ENCODE results near the gene SPARCL1.
"Not testable (repeated sequence)": the region's sequence is repeated elsewhere in the genome, so short reads cannot be mapped to it uniquely, and the experiment has no call there.

SPARCL1 gene

DNA sequence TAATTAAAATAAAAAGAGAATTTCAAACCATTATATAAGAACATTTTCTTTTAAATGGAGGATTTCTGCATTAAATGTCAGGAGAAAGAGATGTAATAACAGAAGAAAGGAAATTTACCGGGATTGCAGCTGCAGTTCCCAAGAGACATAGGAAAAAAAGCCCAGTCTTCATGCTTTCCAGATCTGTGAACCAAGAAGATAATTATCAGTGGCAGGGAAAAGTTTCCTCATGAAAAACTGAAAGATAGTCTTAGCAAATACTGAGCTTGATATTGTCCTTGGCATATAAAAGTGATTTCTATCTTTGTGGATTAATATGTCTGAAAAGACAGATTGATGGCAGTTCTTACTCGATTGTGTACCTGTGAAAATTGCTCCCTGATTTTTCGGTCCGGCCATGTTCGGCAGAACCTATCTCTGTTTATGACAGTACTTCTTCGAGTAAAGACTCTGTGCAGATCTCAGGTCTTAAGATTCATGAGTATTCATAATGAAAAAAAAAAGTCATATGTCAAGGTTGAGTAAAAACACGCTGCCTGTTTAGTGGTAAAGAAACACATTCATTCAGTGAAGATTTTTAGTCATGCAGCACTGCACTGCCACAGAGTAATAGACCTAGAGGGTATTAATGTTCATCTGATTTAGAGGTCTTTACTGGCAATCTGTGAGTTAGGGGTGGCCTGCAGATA, 29.6 kb downstream of the SPARCL1 start:
- no peak for DNase-seq (ENCODE audit: low spot score)

GRCh38 chr4:87498446-87498900, 30.7 kb downstream of the SPARCL1 start:
- no peak for DNase-seq (ENCODE audit: low spot score)

GRCh38 chr4:87497578-87497977, 31.6 kb downstream of the SPARCL1 start:
- DNase-seq (ENCODE audit: low spot score): no peak

DNA sequence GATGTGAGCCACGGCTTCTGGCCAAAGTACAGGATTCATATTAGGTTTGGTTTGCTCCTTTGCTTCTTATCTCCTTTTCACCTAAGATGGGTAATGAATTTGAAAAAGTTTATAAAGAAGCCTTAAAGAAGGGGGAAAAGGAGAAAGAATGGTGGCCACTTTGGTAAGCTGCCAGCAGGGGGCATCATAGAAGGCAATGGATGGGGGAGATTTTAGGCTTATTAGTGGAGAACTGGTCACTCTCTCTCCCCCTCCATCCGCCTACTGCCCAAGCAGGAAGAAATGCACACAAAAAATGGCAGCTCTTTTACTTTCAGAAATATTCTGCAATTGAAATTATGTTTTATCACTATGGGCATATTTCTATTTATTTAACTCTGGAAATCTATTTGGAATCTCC, 32.0 kb downstream of the SPARCL1 start:
- DNase-seq (ENCODE audit: low spot score): no peak

DNA sequence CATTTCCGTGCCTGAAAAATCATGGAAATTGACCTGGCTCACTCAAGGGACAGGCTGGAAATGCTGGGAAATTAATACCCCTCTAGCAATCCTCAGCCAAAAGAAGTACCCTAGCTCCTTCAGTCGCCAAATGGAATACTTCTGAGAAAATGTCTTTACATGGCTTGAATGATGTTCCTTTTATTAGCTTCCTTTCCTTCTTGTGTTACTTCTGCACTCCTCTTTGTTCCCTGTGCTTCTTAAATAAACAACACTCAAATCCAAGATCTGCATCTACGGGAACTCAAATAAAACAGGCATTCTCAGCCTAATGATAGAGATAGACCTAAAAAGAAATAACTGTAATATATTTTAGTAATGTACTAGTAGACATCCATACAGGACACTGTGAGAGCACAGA, 36.1 kb downstream of the SPARCL1 start:
- DNase-seq (ENCODE audit: low spot score): no peak

DNA sequence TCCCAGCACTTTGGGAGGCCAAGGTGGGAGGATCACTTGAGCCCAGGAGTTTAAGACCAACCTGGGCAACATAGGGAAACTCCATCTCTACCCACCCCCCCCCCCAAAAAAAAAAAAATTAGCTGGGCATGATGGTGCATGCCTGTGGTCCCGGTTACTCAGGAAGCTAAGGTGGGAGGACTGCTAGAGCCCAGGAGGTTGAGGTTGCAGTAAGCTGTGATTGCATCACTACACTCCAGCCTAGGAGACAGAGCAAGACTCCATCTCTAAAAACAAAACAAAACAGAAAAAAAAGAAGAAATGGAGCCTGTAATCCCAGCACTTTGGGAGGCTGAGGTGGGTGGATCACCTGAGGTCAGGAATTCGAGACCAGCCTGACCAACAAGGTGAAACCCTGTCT, 37.3 kb downstream of the SPARCL1 start:
- not testable (repeated sequence) for DNase-seq (ENCODE audit: low spot score)

DNA sequence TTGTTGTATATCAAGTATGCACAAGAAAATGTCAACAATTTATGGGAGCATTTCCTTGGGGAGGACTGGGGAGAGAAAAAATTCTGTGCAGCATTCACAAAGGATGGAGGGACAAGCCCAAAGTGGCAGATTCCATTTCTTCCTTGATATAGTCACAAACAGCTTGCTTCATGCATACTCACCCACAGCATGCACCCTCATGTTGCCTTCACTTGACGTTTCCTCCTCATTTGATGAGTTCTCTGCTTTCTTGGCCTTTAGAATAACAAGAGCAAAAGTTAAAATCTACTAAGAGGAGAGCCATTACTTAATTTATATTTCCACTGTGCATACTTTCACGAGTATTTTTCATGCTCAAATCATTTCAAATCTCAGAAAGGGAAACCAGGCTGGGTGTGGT, 37.7 kb downstream of the SPARCL1 start:
- DNase-seq (ENCODE audit: low spot score): no peak

- no peak for DNase-seq (ENCODE audit: low spot score)
Observed at GRCh38 chr4:87490664-87491369, 38.4 kb downstream of the SPARCL1 start.

DNA sequence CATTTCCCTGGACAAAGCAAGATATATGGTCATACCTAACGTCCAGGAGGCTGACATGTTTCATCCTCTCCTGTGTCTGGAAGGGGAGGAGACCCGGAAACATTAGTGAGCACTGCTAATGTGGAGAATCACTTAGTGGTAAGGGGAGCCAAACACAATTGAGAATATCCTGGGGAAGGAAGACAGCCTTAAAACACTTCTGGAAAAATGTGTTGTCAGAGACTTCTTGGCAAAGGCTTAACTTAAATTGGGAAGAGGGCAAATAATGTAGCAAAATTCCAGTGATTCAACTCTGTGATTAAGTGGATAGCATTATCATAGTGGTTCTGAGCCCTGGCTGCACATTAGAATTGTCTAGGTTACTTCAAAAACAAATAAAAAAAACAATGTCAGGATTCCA, 39.5 kb downstream of the SPARCL1 start:
- DNase-seq (ENCODE audit: low spot score): no peak

DNA sequence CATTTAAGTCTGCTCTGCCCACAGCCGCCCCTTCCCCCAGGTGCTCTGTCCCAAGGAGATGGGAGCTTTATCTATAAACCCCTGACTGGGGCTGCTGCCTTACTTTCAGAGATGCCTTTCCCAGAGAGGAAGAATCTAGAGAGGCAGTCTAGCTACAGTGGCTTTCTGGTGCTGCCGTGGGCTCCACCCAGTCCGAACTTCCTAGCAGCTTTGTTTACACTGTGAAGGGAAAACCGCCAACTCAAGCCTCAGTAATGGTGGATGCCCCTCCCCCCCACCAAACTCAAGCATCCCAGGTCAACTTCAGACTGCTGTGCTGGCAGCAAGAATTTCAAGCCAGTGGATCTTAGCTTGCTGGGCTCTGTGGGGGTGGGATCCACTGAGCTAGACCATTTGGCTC, 40.5 kb downstream of the SPARCL1 start:
- not testable (repeated sequence) for DNase-seq (ENCODE audit: low spot score)

GRCh38 chr4:87483247-87483646, 45.9 kb downstream of the SPARCL1 start:
- not testable (repeated sequence) for DNase-seq (ENCODE audit: low spot score)

GRCh38 chr4:87481377-87481776, 47.8 kb downstream of the SPARCL1 start:
- DNase-seq (ENCODE audit: low spot score): no peak

DNA sequence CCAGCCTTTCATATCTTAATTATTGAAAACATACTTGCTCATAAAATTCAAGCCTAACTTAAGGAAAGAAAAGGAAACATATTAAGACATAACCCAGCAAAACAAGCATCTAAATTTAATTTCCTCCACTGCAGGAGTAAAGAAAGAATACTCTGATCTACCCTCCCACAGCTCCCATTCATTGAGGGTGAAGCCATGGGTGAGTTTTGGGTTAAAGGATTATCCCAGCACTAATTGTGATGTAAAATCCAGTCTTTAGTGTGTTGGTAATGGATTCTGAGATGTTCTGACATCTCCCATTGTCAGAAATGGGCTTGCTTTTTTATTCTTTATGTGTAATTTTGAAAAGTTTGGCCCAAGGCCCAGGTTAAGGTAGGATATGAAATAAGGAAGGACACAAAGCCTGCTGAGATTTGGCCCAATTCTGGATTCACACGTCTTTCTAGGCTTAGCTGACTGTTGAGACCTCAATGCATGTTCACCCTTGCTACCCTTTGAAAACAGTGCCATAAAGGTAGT, 50.4 kb downstream of the SPARCL1 start:
- no peak for DNase-seq (ENCODE audit: low spot score)

DNA sequence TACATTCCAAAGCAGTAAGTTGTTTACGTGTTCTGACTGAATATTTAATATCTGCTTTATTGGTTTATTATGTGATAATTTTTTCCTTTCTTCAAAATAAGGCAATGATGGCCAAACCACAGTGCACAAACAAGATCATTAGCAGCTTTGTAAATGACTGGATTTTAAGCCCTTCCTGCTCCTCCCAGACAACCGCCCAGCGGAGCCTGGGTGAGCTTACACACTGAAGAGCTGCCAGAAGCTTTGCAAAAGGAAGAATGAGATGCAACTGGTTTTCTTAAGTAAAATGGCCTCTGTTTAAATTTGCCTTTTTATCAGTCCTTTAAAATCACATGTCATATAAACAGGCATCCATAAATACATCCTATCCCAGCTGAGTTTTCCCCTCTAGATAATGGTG, 52.2 kb downstream of the SPARCL1 start:
- no peak for DNase-seq (ENCODE audit: low spot score)

- DNase-seq (ENCODE audit: low spot score): no peak
Observed at GRCh38 chr4:87469390-87469789, 59.8 kb downstream of the SPARCL1 start.

DNA sequence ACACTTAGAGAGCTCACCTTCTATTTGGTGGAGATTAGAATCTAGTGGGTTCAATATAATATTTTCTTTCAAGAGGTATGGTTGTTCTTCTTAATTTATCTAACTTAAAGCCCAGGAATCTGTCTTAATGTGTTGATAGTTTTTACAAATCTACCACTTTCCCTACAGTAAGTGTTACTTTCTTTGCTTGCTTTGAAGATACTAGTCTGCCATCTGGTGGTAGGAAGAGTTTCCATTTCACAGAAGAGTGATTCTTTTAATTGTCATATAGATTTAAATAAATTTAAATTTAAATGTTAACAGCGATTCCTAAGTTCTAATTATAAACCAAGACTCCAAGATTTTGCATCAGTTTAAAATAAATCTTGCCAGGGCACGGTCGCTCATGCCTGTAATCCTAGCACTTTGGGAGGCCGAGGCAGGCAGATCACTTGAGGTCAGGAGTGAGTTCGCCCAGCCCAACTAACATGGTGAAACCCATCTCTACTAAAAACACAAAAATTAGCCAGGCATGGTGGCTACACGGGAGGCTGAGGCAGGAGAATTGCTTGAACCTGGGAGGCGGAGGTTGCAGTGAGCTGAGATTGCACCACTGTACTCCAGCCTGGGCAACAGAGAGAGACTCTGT, 63.3 kb downstream of the SPARCL1 start:
- peak; percentile 50 for DNase-seq (ENCODE audit: low spot score)

DNA sequence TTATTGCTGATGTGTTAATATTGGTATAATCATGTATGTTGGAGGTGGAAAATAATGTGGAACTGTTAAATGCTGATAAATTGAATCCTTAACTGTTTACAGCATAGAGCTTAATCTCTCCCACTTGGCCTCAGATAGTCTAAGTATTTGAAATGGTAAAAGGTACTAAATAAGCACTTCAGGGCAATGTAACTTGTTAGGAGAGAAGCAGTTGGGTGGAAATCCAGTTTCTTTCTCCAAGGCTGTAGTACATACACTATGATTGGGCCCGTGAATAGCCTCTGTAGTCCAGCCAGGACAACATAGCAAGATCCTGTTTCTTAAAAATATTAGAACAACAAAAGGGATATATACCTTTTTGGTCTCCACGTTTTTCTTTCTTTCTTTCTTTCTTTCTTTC, 67.1 kb downstream of the SPARCL1 start:
- no peak for DNase-seq (ENCODE audit: low spot score)

- no peak for DNase-seq (ENCODE audit: low spot score)
Observed at GRCh38 chr4:87461281-87461700, 67.9 kb downstream of the SPARCL1 start.

DNA sequence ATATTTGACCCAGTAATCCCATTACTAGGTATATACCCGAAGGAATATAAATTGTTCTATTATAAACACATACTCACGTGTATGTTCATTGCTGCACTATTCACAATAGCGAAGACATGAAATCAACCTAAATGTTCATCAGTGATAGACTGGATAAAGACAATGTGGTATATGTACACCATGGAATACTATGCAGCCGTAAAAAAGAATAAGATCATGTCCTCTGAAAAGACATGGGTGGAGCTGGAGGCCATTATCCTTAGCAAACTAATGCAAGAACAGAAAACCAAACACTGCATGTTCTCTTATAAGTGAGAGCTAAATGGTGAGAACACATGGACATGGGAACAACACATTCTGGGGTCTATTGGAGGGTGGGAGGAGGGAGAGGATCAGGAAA, 70.3 kb downstream of the SPARCL1 start:
- no peak for DNase-seq (ENCODE audit: low spot score)

GRCh38 chr4:87451537-87451936, 77.6 kb downstream of the SPARCL1 start:
- no peak for DNase-seq (ENCODE audit: low spot score)

- not testable (repeated sequence) for DNase-seq (ENCODE audit: low spot score)
Observed at GRCh38 chr4:87446375-87446774, 82.8 kb downstream of the SPARCL1 start.

DNA sequence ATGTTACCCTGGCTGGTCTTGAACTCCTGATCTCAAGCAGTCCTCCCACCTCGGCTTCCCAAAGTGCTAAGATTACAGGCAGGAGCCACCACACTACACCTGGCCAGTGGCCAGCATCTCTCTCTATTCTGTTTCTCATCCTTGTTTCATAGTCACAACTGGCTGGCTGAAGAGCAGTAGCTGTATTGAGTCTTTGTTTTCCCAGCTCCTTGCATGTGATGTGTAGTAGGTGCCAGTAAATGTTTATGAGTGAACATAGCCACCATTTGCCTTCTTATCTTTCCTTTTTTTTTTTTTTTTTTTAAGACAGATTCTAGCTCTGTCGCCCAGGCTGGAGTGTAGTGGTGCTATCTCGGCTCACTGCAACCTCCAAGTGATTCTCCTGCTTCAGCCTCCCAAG, 83.2 kb downstream of the SPARCL1 start:
- peak; percentile 72 for DNase-seq (ENCODE audit: low spot score)

GRCh38 chr4:87444741-87445140, 84.4 kb downstream of the SPARCL1 start:
- DNase-seq (ENCODE audit: low spot score): no peak

Data from COLO829 (cell line).